ENCODE data around the gene OR51M1.
"Not testable (repeated sequence)": the region's sequence is repeated elsewhere in the genome, so short reads cannot be mapped to it uniquely, and the experiment has no call there.

Gene OR51M1

GRCh38 chr11:5363679-5364078 is 19.9 kb upstream of the OR51M1 start:
- no peaks in the 10 kb centered on the region for H3K36me3 ChIP-seq (replicated peaks; ENCODE audit: low read depth, low read length)
- no peaks in the 10 kb centered on the region for H3K9me3 ChIP-seq (ENCODE audit: insufficient read depth, low read length)
- H3K4me1 ChIP-seq (ENCODE audit: low read length): peaks cover 20% of the 10 kb centered on the region
- H3K79me2 ChIP-seq (ENCODE audit: low read length): no peaks in the 10 kb centered on the region
- H3K9ac ChIP-seq (ENCODE audit: low read length): no peak overlapping the region
- H3K4me2 ChIP-seq (ENCODE audit: low read length): no peak overlapping the region
- no peak for TF ChIP-seq CTCF (IDR thresholded peaks at IDR 0.05; ENCODE audit: low read depth, low read length)
- TF ChIP-seq EZH2phosphoT487 (IDR thresholded peaks at IDR 0.05; ENCODE audit: low read depth): no peak
- no peak overlapping the region for H2AFZ ChIP-seq (ENCODE audit: low read depth, low read length)
- no peak overlapping the region for H3K4me3 ChIP-seq (ENCODE audit: low read length)
- H3K27ac ChIP-seq (ENCODE audit: low read length): no peak overlapping the region
- no peaks in the 10 kb centered on the region for H3K27me3 ChIP-seq (ENCODE audit: low read depth, low read length)
- H4K20me1 ChIP-seq (ENCODE audit: insufficient read depth, low read length): no peaks in the 10 kb centered on the region

DNA sequence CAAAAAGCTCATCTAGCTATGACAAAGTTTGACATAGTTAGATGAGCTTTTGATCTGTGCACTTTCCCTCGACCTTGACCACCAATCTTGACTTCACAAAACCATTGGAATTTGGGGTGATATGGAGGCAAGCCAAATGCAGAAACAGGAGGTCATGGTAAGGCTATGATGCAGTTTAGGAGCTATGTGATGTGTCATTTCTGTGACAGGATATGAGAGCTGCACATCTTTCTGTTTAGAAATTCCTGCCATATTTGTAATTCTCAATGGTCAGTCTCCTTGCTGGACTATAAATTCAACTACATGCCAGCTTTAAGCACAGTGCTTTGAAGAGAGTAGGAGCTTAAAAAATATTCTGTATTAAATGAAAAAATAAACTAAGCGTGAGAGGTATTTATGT is 19.4 kb upstream of the OR51M1 start:
- Histone ChIP-seq H3K9me3 (ENCODE audit: insufficient read depth, low read length) (no peaks in the 10 kb centered on the region), H3K79me2 (ENCODE audit: low read length) (no peaks in the 10 kb centered on the region), H2AFZ (ENCODE audit: low read depth, low read length) (no peak overlapping the region), H3K9ac (ENCODE audit: low read length) (no peak overlapping the region), H3K36me3 (replicated peaks; ENCODE audit: low read depth, low read length) (no peaks in the 10 kb centered on the region), H4K20me1 (ENCODE audit: insufficient read depth, low read length) (no peaks in the 10 kb centered on the region), H3K27me3 (ENCODE audit: low read depth, low read length) (no peaks in the 10 kb centered on the region), H3K4me3 (ENCODE audit: low read length) (no peak overlapping the region), H3K4me1 (ENCODE audit: low read length) (peaks cover 24% of the 10 kb centered on the region), H3K4me2 (ENCODE audit: low read length) (no peak overlapping the region), H3K27ac (ENCODE audit: low read length) (no peak overlapping the region)
- no peak for TF ChIP-seq EZH2phosphoT487 (IDR thresholded peaks at IDR 0.05; ENCODE audit: low read depth)
- TF ChIP-seq CTCF (IDR thresholded peaks at IDR 0.05; ENCODE audit: low read depth, low read length): no peak

GRCh38 chr11:5366365-5366764 is 17.2 kb upstream of the OR51M1 start:
- not testable (repeated sequence) for H3K27me3 ChIP-seq (ENCODE audit: low read depth, low read length); H3K79me2 ChIP-seq (ENCODE audit: low read length); H3K36me3 ChIP-seq (replicated peaks; ENCODE audit: low read depth, low read length); H3K27ac ChIP-seq (ENCODE audit: low read length); H2AFZ ChIP-seq (ENCODE audit: low read depth, low read length); H3K9me3 ChIP-seq (ENCODE audit: insufficient read depth, low read length); H3K9ac ChIP-seq (ENCODE audit: low read length); H4K20me1 ChIP-seq (ENCODE audit: insufficient read depth, low read length); H3K4me3 ChIP-seq (ENCODE audit: low read length); H3K4me2 ChIP-seq (ENCODE audit: low read length)
- H3K4me1 ChIP-seq (ENCODE audit: low read length): peaks cover 24% of the 10 kb centered on the region

- TF ChIP-seq CTCF (IDR thresholded peaks at IDR 0.05; ENCODE audit: low read depth, low read length): no peak
- TF ChIP-seq EZH2phosphoT487 (IDR thresholded peaks at IDR 0.05; ENCODE audit: low read depth): no peak
- no peaks in the 10 kb centered on the region for H4K20me1 ChIP-seq (ENCODE audit: insufficient read depth, low read length)
- no peak overlapping the region for H2AFZ ChIP-seq (ENCODE audit: low read depth, low read length)
- H3K27ac ChIP-seq (ENCODE audit: low read length): no peak overlapping the region
- H3K27me3 ChIP-seq (ENCODE audit: low read depth, low read length): no peaks in the 10 kb centered on the region
- no peaks in the 10 kb centered on the region for H3K79me2 ChIP-seq (ENCODE audit: low read length)
- H3K4me2 ChIP-seq (ENCODE audit: low read length): no peak overlapping the region
- no peaks in the 10 kb centered on the region for H3K36me3 ChIP-seq (replicated peaks; ENCODE audit: low read depth, low read length)
- H3K9me3 ChIP-seq (ENCODE audit: insufficient read depth, low read length): no peaks in the 10 kb centered on the region
- H3K4me1 ChIP-seq (ENCODE audit: low read length): peaks cover 24% of the 10 kb centered on the region
- H3K4me3 ChIP-seq (ENCODE audit: low read length): no peak overlapping the region
- no peak overlapping the region for H3K9ac ChIP-seq (ENCODE audit: low read length)
These were observed 16.8 kb upstream of the OR51M1 start for GRCh38 chr11:5366856-5367255.
